GM19452 (cell line): ENCODE results near the gene EPHA4.

Source experiments
- ATAC-seq: cut with Tn5 transposase; IDR thresholded peaks from one replicate; pipeline ENCODE4 v1.9.1; 2021; ENCODE audit not compliant: unreplicated experiment

The EPHA4 gene

DNA sequence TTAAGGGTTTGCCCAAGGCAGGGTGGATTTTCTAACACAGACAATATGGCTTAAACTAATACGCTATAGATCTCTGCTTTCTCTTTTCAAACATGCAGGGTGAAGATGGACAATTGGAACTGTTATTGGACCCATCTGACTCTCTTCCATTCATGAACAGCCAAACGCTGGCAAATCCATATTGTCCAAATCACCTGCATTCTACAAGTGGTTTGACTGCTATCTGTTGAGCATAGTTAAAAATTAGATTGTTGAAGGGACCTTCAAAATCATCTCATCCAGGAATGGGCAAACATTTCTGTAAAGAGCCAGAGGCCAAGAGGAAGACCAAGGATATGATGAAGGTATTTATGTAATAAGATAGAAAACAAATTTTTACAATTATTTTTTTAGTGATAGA is 65.6 kb downstream of the EPHA4 start:
- ATAC-seq, result no peak

DNA sequence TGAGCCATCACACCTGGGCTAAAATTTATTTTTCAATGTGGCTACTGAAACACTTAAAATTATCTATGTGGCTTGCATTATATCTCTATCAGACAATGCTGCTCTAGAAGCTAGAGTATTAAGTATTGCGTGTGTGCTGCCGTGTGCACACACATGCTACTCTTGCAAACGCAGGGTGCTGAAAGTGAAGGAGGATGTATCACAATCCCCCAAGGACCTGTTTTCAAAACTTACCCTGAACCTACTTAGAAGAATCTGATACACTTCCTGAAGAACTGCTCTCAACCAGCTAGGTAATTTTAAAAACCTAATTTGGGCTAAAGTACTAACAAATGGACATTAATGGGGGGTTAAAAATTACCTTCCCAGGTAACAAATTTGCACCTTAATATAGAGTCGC is 66.5 kb downstream of the EPHA4 start:
- ATAC-seq, result no peak

DNA sequence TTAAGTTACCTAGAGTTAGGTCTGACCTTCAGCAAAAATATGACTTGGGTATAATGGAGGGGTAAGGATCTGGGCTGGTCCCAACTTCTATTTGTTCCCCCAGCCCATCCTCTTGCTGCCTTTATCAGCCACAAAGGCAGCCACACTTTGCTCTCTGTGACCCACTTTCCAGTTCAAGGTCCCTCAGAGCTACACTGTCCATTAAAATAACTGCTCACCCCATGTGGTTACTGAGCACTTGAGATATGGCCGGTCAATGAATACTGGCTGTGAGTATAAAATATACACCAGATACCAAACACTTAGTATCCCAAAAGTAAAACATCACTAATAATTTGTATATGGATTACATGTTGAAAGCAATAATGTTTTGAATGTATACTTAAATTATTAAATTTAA is 67.2 kb downstream of the EPHA4 start:
- ATAC-seq, result no peak

DNA sequence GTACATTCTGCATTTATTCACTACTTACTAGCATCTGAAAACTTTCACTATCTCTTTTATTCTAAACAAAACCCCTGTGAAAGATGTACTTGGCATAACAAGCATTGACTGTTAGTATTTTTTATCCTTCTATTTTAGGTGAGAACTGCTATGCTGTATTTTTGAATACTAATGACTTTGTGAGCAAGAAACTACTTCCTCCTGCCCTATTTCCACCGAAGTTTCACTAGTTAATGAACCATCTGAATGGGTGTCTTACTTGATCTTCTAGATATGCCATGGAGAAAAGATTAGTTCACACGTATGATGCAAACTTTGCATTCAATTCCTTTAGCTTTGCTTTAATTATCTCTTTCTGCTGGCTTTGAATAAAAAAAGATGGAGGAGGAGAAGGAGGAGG is 68.1 kb downstream of the EPHA4 start:
- no peak for ATAC-seq

DNA sequence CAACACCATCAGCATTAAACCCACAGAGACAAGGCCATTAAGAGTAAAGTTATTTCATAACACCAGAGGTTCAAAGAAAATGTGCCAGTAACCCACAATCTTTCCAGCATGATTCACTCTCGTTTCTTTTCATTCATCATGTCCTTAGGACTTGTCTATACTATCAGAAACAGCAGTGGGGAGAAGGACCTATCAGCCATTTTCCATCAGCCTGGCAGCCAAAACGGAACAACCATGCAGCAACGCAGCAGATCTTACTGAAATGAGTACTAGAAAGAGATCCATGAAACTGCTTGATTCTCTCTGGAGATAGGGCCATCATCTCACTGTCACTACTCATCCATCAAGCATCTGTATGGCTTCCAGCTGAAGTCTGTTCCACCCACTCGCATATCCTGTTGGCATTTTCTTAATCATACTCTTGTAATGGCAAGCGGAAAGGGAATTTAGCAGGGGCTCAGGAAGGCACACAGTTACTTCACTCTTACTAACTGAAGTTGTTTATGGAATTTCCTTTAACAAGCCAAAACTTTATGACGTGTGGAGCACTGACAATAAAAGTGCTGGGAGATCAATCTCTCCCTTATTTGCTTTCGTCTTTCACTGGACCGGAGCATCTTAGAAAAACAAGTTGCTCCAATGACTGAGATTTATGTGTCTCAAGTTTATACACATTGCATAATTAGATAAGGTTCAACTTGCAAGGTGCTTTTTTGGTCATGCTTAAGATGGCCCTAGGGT is 69.7 kb downstream of the EPHA4 start:
- no peak for ATAC-seq

DNA sequence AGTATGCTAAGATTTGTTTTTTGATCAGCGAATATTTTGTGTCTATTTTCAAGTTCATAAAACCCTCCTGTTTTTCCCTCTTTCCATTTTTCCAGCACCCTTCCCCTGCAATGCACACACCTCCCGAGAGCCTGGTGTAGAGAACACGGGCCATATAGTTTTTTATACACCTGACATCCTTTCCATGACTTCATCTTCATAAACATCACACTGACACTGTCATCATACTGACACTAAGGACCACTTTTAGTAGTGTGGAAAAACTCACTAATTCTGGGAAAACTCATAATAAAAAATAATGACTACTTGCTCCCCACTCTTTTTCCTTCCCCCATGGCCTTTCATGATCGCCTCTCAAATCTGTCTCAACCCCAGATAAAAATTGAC is 70.2 kb downstream of the EPHA4 start:
- no peak for ATAC-seq

DNA sequence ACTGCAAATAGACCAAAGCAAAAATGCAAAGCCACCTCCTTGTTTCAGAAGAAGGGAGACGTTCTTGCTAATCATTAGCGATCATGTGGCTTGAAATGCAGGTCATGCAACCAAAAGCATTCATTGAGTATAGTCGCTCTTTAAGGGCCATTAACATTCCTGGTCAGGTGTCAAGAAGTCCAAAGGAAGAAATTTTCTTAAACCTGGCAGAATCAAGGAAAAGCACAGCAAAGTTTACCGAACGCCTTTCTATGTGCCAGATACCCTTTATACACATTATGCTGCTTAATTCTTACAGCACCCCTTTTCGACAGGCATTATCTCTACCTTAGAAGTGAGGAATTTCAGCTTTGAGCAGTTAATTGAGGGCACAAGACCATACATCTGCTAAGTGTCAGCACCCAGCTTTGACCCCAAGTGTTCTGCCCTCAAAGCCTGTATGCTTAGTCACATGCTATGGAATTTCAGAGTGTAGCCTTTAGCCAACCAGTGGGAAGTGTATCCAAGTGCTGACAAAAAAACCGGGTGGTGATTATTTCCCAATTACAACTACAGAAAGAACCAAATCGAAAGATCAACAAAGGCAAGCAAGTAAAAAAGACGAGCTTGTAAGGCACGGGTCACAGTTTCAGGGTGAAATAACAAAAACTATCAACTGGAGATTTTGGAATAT is 70.8 kb downstream of the EPHA4 start:
- ATAC-seq, result no peak

DNA sequence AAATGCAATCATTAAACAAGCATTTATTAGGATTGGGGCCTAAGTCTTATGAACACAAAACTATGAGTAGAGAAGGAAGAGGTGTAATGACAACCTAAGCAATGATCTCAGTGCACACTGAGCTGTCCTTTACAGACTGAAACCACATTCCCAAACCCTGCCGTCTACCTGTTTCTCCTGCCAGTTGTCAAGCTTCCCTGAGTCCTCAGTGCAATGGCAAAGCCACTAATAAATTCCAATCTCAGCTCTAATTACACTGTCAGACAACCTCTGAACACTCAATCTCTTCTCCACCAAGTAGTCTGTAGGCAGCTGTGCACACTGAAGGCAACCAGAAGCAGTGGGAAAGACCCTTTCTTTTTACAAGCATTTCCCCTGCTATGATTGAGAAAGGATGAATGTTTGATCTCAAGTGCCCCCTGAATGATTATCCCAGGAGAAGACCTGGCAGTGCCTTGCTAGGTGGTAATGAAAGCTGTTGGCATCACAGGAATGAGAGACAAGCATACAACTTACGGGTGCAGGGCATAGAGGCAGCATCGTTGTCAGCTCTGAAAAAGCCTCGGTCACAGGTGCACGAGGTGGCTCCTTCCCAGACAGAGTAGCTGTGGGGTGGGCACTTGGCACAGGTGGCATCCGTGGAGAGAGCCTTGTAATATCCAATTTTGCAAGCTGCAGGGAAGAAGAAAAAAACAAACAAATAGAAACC is 71.4 kb downstream of the EPHA4 start:
- no peak for ATAC-seq

DNA sequence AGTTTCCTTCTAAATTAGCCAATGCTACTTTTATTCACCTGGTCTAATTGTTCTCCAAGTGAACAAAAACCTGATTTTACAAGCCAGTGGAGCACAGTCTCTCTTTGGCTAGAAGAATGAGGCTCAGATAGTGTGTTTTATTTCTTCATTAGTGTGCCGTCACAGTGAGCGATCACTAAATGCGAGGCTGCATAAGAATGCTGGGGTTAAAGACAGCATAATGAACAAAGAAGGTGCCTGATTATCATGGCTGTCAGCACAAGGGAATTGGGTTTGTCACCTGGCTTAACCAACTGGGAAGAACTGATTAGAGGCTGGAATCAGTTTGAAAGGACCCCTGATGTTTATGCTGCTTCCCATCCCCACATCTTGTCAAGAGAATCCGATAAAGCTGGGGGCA is 76.4 kb downstream of the EPHA4 start:
- ATAC-seq, result no peak

DNA sequence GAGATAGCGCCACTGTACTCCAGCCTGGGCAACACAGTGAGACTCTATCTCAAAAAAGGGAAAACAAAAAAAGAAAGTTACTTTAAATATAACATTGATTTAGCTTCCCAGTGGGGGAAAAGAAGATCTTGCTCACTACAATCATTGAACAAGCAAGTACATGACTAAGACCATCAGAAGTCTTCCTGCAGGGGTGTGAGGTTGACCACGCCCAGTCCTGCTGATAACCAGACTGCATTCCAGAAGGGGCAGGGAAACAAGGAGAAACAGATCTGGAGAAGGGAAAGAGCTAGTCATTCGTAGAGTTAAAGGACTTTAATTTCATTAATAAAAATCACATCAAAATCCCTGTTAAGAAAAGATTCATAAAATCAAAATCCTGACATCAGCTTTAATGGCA is 77.5 kb downstream of the EPHA4 start:
- ATAC-seq, result no peak

DNA sequence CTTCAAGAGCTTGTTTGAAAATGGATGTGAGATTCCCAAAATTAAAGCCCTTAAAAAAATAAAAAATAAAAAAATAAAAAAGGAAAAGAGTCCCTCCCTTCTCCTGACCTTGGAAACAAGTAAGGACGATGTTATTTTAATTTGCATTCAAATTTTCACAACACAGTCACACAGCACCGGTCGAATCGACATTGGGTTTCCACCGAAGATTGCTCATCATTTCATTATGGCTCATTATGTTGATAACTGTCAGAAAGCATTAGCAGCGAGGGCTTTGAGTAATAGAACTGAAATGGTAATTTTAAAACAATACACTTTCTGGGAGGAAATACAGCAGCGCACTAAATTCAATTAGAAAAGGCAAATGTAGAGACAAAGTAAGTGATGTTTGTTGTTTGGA is 78.7 kb downstream of the EPHA4 start:
- no peak for ATAC-seq

DNA sequence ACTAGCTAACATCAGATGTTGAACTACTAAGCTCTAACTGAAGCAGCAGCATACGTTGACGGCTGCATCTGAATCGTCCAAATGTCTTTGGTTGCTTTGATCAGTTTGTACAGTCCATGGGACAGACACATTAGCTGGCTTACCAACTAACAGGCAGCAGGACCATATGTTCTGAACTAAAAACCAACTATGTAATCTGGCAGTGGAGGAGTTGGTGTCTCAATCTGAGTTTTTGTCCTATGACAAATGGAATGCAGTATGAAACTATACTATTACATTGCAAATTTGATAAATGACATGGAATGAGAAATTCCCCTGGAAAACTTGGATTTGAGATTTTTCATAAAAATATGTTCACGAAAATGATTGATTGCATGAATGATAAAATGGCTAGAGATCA is 79.5 kb downstream of the EPHA4 start:
- no peak for ATAC-seq

DNA sequence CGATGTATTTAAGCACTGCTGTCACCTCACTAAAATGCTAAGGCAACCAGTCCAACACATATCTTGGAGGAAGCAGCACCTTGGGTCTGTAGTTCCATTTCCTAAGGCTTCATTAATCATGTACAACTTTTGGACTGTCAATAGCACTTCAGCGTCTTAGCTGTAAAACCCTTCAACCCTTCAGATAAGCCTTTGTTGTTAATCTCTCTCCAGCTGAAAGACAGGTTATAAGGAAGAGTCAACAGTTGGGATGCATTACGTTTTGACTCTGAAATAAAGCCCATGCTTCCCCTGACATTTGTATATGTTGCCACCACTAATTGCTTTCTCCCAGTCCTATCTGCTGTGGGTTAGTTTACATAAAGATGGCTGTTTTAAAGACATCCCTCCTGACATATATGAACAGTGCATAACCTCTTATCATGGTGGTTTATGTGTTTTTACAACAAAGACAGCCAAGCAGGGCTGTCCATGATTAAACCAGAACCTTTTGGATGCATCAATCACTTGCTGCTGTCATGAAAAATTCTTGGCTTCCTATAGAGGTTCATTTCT is 81.5 kb downstream of the EPHA4 start:
- no peak for ATAC-seq

DNA sequence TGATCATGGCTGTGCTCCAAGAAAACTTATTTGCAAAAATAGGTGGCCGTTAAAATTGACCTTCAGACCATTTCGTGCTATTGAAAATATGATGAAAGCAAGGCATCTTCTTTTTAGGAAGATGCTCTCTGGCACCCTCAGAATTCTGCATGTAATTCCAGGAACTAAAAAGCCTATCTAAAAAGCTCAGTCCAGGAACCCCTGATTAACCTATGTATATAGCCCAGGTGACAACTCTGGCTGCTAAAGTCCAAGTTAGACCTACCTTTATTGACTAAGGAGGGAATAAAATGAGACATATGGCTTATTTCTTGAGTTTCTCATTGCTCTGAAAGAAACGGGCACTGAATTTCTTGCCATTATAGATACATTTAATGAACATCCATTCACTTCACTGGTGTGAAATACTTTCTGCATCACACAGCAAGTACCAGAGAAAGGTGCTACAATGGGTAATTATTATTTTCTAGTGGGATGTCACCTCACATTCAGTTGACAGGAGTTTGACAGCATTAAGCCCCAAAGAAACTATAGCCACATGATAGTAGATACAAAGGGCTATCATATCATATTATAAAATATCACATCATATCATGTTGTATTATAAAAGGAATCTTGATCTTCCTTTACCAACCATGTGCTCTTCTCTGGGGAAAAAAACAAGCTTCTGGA is 83.8 kb downstream of the EPHA4 start:
- ATAC-seq, result no peak

DNA sequence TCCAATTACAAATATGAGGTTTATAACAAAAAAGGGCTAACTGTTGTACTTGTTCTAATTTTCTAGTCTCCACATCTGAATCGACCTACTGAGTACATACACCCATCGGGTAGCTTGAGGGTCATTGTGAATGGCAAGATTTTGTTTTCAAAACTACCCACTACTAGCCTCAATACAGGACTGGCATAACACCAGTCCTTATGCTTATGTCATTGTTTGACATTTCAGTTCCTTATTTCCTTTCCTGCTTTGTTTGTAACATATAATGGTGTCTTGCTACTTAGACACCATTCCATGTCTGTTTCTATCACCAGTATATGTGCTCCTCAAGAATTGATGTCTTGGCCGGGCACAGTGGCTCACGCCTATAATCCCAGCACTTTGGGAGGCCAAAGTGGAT is 86.0 kb downstream of the EPHA4 start:
- ATAC-seq, result no peak

DNA sequence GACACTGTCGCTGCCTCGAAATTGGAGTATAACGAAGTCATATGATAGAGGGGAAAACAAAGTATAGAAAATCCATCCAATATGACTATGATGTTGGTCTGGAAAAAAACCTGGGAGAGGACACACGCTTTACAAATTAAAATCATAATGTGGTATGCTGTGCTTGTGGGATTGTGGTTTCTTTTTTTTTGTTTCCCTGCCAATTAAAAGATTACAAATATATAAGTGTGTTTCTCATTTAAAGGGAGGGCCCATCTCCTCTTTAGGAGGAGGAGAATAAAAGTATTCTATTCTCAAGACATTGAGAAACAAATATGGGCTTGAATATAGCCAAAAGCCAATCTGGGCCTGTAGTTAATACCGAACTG is 86.6 kb downstream of the EPHA4 start:
- ATAC-seq, result no peak

DNA sequence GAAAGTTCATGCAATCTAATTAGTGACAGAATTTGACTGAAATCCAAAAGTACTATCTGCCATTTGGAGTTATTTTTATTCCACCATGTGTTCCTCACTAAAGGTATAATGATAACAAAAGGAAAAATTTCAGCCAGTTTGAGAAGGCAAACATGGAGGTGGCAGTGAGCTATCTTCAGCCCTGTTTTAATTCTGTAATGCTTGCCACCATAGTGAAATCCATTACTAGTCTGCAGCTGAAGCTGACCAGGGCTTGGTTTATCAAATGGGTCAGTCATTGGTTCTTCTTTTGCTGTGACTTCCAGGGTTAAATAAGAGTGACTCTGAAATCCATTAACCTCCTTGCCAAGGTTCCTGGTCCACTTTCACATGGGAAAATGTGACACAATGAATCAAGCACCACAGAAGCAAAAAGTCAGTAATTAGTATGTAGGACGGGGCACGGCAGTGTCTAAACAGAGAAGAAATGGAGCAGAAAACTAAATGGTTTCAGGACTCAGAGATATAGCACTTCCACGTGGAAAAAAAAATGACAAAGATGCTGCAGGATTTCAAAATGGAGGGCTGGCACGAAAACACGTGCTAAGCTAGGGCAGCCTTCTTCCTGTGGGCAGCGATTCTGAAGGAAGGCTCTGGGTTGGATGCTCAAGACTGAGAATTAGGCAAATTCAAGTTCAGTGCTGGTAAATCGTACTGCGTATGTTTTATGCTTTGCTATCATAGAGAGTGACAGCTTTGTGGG is 87.2 kb downstream of the EPHA4 start:
- no peak for ATAC-seq

DNA sequence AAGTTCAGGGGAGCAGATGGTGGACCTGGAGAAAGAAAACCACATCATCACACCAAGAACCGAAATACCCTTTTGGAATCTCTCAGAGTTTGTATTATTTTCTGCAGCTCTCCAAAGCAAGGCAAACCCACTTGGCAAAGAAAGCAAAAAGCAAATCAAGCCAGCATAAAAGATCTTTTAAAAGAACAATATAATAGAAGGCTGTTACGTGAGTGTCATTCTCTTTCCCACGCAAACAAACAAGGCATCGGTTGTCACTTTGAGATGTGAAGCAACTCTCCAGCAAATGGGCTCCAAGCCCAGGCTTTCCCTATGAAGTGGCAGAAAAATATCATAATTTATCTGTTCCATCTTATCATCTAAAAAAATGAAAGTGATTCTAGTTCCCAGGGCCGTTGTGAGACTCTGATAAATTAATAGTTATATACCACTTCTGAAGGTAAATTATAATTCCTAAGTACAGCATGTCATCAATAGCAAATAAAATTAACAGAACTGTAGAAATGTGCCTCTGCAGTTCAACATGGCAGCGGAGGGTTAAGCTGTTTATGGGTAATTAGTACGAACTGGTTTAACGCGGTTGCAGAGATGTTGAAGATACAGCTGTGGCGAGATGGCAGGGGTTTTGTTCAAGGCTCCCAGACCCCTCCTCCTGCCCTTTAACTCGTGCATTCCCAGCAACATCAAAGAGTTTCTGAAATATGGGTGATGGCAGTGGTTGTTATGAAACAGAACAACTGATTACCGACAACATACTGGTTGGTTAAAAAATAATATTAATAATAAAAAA is 89.2 kb downstream of the EPHA4 start:
- no peak for ATAC-seq

DNA sequence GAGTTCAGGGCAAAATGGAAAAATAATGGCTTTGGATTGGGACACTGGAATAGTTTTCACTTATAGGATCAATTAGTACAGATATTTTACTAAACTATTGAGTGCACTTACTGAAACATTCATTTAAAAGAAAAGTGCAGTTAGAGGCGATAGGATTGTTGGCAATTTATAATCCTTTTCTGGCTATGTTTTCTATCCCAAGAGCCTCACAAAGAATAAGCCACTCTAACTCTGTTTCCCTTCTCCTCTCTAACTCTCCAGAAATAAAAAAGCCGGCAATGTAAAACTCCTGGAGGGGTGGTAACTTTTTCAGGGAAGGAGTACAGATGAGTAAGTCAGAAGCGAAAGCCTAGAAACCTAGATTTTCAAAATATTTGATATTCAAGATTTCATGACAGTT is 91.3 kb downstream of the EPHA4 start:
- ATAC-seq, result no peak

DNA sequence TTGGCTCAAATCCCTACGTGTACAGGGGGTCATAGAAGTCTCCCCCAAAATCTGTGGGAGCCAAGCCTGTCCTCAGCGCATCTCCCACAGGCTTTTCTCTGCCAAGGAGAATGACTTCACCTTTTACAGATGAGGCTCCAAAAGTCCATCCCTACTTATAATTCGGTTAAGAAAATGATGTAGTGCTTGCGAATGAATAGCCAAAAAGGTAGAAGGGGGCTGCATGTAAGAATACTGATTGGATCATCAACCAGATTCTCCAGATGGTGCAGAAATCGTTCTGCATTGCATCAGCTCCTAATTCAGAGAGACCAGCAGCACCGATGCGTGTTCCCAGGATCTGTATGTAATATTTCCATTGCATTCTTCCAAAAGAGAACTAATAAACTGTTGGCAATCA is 91.9 kb downstream of the EPHA4 start:
- ATAC-seq, result no peak
